HCT116 (cell line): ENCODE results near the gene ATG16L2. TPM values are rescaled to one million over a fixed set of nuclear protein-coding genes. Genes with fewer than 3 reads are reported as not detected.

Source experiments
- ATAC-seq: fragments of 200-7000 bp; cut with Tn5 transposase; 2 replicates; pipeline ENCODE4 v1.9.1; 2020; ENCODE audit warnings: mild to moderate bottlenecking, moderate library complexity
- BruUV-seq: library from RNA; stranded (reverse); fragments of 400-500 nt; replicated peaks from 2 replicates; lab custom pipeline; 2021; lab: Mats Ljungman, UMichigan
- CTCF ChIA-PET: fragments of 300-600 bp; sonication (Branson Sonifier 250); formaldehyde crosslinking; loops from one replicate; lab custom pipeline; 2021; ENCODE audit warnings: antibody characterized with exemption; lab: Charles Lee
- POLR2A ChIA-PET: fragments of 300-600, 350-600 bp; sonication (Branson Sonifier 250); formaldehyde crosslinking; loops from one replicate; lab custom pipeline; 2021; ENCODE audit warnings: antibody characterized with exemption; lab: Charles Lee
- RAD21 ChIA-PET, 2 experiments: fragments of 300-600 bp; sonication (Branson Sonifier 250); formaldehyde crosslinking; loops; one replicate each; lab custom pipeline; 2023; ENCODE audit warnings: low total read pairs in 2 of 2; ENCODE audit not compliant: uncharacterized antibody in 2 of 2, unreplicated experiment in 2 of 2, low non-redundant PET in 1 of 2; lab: Charles Lee
- DNase-seq: peaks from one replicate; pipeline ENCODE4 v3.0.0-alpha.2; 2010; ENCODE audit warnings: low read depth, low spot score
- H2AFZ ChIP-seq: fragments of 200-600 bp; shearing (Covaris generic), sonication (generic); 2 replicates; pipeline ENCODE4 v1.6.1; 2017; ENCODE audit warnings: low read depth, mixed run types, mixed read lengths, antibody characterized with exemption, low read length; ENCODE audit not compliant: poor library complexity, severe bottlenecking
- H3K27ac ChIP-seq: 2 replicates; pipeline ENCODE4 v1.5.1; 2012; ENCODE audit warnings: low read depth, low read length
- H3K27me3 ChIP-seq: fragments of 200-600 bp; sonication (generic); 2 replicates; pipeline ENCODE4 v1.6.1; 2016; ENCODE audit warnings: mixed run types, low read length, mixed read lengths; ENCODE audit not compliant: insufficient read depth
- H3K36me3 ChIP-seq, 2 experiments: fragments of 200-500 bp in 1 of 2; fragments of 200-600 bp in 1 of 2; sonication (Bioruptor generic) in 1 of 2; sonication (generic) in 1 of 2; 2 replicates each; pipeline versions ENCODE4 v1.5.1 to v1.6.1; 2014 to 2016; ENCODE audit warnings: low read length in 2 of 2, inconsistent platforms in 1 of 2, mixed read lengths in 1 of 2, mixed run types in 1 of 2; ENCODE audit not compliant: insufficient read depth in 2 of 2, control insufficient read depth in 1 of 2
- H3K4me1 ChIP-seq, 2 experiments: fragments of 200-600 bp in 1 of 2; sonication (generic) in 1 of 2; 2 replicates each; pipeline versions ENCODE4 v1.5.1 to v1.6.1; 2012 to 2017; ENCODE audit warnings: low read length in 2 of 2, inconsistent platforms in 1 of 2, mild to moderate bottlenecking in 1 of 2, mixed read lengths in 1 of 2, mixed run types in 1 of 2, moderate library complexity in 1 of 2; ENCODE audit not compliant: insufficient read depth in 2 of 2, control insufficient read depth in 1 of 2
- H3K4me2 ChIP-seq: fragments of 200-600 bp; sonication (generic); 2 replicates; pipeline ENCODE4 v1.6.1; 2017; ENCODE audit warnings: mixed run types, low read length, mixed read lengths
- H3K4me3 ChIP-seq, 2 experiments: fragments of 200-600 bp in 1 of 2; sonication (generic) in 1 of 2; replicated peaks in 1 of 2; 2 replicates each; pipeline ENCODE4 v1.5.1; 2011 to 2016; ENCODE audit warnings: low read length in 2 of 2, control low read depth in 1 of 2, low read depth in 1 of 2, mild to moderate bottlenecking in 1 of 2, mixed read lengths in 1 of 2, mixed run types in 1 of 2
- H3K79me2 ChIP-seq: fragments of 200-600 bp; sonication (generic); 2 replicates; pipeline ENCODE4 v1.6.1; 2017; ENCODE audit warnings: mild to moderate bottlenecking, mixed run types, low read length, moderate library complexity, mixed read lengths; ENCODE audit not compliant: insufficient read depth
- H3K9ac ChIP-seq: fragments of 200-600 bp; sonication (generic); 2 replicates; pipeline ENCODE4 v1.6.1; 2016; ENCODE audit warnings: low read length, mixed read lengths
- H3K9me2 ChIP-seq: fragments of 200-600 bp; sonication (generic), shearing (Covaris generic); 2 replicates; pipeline ENCODE4 v1.6.1; 2017; ENCODE audit warnings: mixed run types, mild to moderate bottlenecking, moderate library complexity; ENCODE audit not compliant: insufficient read depth
- H3K9me3 ChIP-seq, 2 experiments: fragments of 200-500 bp in 1 of 2; fragments of 200-600 bp in 1 of 2; sonication (Bioruptor generic) in 1 of 2; sonication (generic) in 1 of 2; 2 replicates each; pipeline ENCODE4 v1.6.1; 2014 to 2017; ENCODE audit warnings: low read length in 2 of 2, mixed read lengths in 2 of 2, inconsistent platforms in 1 of 2, low read depth in 1 of 2, mild to moderate bottlenecking in 1 of 2, mixed run types in 1 of 2, moderate library complexity in 1 of 2; ENCODE audit not compliant: control insufficient read depth in 1 of 2, insufficient read depth in 1 of 2
- H4K20me1 ChIP-seq: fragments of 200-600 bp; sonication (generic), shearing (Covaris generic); 2 replicates; pipeline ENCODE4 v1.6.1; 2017; ENCODE audit warnings: mixed run types, mild to moderate bottlenecking, moderate library complexity; ENCODE audit not compliant: insufficient read depth
- CBX3 ChIP-seq: IDR thresholded peaks from 2 replicates; pipeline ENCODE4 v1.6.1; 2012; ENCODE audit warnings: low read depth
- CEBPB ChIP-seq: IDR thresholded peaks from 2 replicates; pipeline ENCODE4 v1.6.1; 2012; ENCODE audit warnings: low read depth
- EGR1 ChIP-seq: IDR thresholded peaks from 2 replicates; pipeline ENCODE4 v1.6.1; 2012; ENCODE audit warnings: low read depth
- EZH2 ChIP-seq: fragments of 200-600 bp; sonication (generic); IDR thresholded peaks from 2 replicates; pipeline ENCODE4 v1.6.1; 2017; ENCODE audit warnings: antibody characterized with exemption, mixed run types
- EZH2phosphoT487 ChIP-seq: fragments of 200-600 bp; IDR thresholded peaks from 2 replicates; pipeline ENCODE4 v1.6.1; 2018; ENCODE audit warnings: antibody characterized with exemption, borderline replicate concordance
- FOSL1 ChIP-seq: IDR thresholded peaks from 2 replicates; pipeline ENCODE4 v1.6.1; 2012; ENCODE audit warnings: low read depth
- MAX ChIP-seq: IDR thresholded peaks from 2 replicates; pipeline ENCODE4 v1.6.1; 2012
- POLR2A ChIP-seq: IDR thresholded peaks from 2 replicates; pipeline ENCODE4 v1.7.0; 2011; ENCODE audit warnings: borderline replicate concordance; ENCODE audit not compliant: insufficient read depth, insufficient read length; ENCODE audit errors: extremely low read depth
- SIN3A ChIP-seq: IDR thresholded peaks from 2 replicates; pipeline ENCODE4 v1.6.1; 2012; ENCODE audit warnings: low read depth
- SP1 ChIP-seq: IDR thresholded peaks from 2 replicates; pipeline ENCODE4 v1.6.1; 2012; ENCODE audit warnings: low read depth
- SRF ChIP-seq: IDR thresholded peaks from 2 replicates; pipeline ENCODE4 v1.6.1; 2012; ENCODE audit warnings: low read depth
- TCF7L2 ChIP-seq: IDR thresholded peaks from 2 replicates; pipeline ENCODE4 v1.7.0; 2011; ENCODE audit warnings: borderline replicate concordance, inconsistent platforms; ENCODE audit not compliant: insufficient read depth, insufficient read length; ENCODE audit errors: extremely low read depth
- YY1 ChIP-seq: IDR thresholded peaks from 2 replicates; pipeline ENCODE4 v1.6.1; 2011; ENCODE audit warnings: low read length, low read depth, moderate library complexity, mild to moderate bottlenecking; ENCODE audit not compliant: insufficient replicate concordance; ENCODE audit errors: extremely low read depth
- ZFX ChIP-seq: fragments of 450-650 bp; IDR thresholded peaks from 2 replicates; pipeline ENCODE4 v1.6.1; 2017
- intact Hi-C: fragments of 100-400 bp; cut with micrococcal nuclease; formaldehyde crosslinking; loops from 2 replicates; pipeline ENCODE4 v1.10.0; 2022
- total RNA-seq: library from RNA; stranded (reverse); gene quantifications from one replicate; pipeline ENCODE4 v1.2.1, GENCODE V29; 2021; ENCODE audit not compliant: unreplicated experiment
- TF ChIP-seq, protein P1 (sequence below): IDR thresholded peaks from 2 replicates; pipeline ENCODE4 v1.6.1; 2012
- TF ChIP-seq, protein P2 (sequence below): IDR thresholded peaks from 2 replicates; pipeline ENCODE4 v1.6.1; 2011; ENCODE audit warnings: mild to moderate bottlenecking, low read length, moderate library complexity; ENCODE audit not compliant: insufficient replicate concordance; ENCODE audit errors: extremely low read depth

Gene ATG16L2
- total RNA-seq, 1 experiment from 2014 or later, result 15.2 TPM

DNA sequence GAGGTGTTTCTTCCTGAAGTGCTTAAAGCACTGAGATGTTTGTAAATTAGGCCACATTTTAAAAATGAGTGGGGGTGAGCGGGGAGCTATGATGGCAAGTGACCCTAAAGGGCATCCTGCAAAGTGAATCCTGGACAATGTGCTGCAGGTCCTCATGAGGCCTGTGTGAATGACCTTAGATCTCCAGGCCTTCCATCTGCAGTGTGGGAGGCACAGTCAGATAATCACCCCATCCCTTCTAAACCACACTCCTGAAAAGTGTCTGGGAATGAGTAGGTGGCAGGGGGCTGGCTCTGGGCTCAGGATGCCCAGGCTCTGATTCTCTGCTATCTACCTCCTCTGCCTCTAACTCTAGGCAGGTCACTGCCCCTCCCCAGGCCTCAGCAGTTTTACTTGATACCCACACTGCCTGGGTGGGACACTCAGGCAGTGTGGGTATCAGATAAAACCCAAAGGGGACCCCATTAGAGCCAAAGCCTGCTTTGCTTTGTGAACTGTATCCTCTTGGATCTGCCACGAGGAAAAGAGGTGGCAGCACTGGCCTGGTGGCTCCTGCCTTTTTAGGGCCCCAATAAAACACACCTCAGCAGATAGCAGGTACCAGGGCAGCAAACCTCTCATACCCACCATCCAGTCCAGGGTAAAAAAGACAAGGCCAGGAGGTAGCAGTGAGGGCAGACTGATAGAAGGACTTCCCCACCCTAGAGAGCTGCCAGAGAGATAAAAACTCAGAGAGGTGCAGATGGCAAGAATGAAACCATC lies 30.9 kb upstream of the ATG16L2 start:
- DNase-seq (no peak), ATAC-seq (no peak)
- Histone ChIP-seq H3K4me2 (no peak overlapping the region; the same call in 1 of the 2 replicates), H3K27me3 (no peaks in the 10 kb centered on the region), H3K4me3 (no peak overlapping the region), H3K4me1 (peaks cover 12 to 51% of the 10 kb centered on the region in 2 experiments), H4K20me1 (no peaks in the 10 kb centered on the region), H3K9ac (no peak overlapping the region), H3K27ac (no peak overlapping the region), H2AFZ (no peak overlapping the region), H3K9me2 (no peaks in the 10 kb centered on the region), H3K36me3 (no peaks in the 10 kb centered on the region), H3K79me2 (no peaks in the 10 kb centered on the region), H3K9me3 (no peaks in the 10 kb centered on the region)
- no TSS peak for BruUV-seq
- TF ChIP-seq ZFX (0 out of 2 replicates have a peak, but pooled peaks have one; percentile 10), MAX (no peak)
- ChIA-PET POLR2A (interaction anchor here (1.4 kb wide), 1 partner anchor 11 kb away, joined by 7 read pairs; the partner anchor contains the start of gene STARD10), CTCF (interaction anchor here (1.4 to 2.5 kb wide), 3 partner anchors 10 to 60 kb away, joined by 3 to 21 read pairs (median 4); partner anchors contain the start of gene STARD10), RAD21 (no interaction called here)
- intact Hi-C loops, result no loop called here

DNA sequence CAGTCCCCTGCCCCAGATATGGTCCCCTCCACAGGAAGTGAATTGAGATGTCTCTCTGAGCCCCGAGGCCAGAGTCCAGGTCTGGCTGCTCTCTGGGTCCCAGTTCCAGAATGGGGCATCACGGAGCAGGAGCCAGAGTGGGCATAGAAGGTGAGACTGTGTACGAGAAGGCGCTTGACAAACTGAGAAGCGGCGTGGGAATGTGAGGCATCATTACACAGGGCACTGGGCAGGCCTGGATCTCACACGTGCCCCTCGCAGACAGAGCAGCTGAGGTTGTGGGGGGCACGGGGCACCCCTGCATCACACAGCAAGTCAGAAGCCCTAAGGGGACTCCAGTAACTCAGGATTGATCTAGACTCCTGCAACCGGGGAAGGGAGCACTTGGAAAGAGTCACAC lies 29.5 kb upstream of the ATG16L2 start:
- CTCF ChIA-PET, result no interaction called here
- no peaks in the 10 kb centered on the region for H4K20me1 ChIP-seq
- no peaks in the 10 kb centered on the region for H3K79me2 ChIP-seq
- intact Hi-C loops, result no loop called here
- RAD21 ChIA-PET, result no interaction called here
- no peaks in the 10 kb centered on the region for H3K9me2 ChIP-seq
- no peak overlapping the region for H3K9ac ChIP-seq
- POLR2A ChIA-PET, result no interaction called here
- H3K4me1 ChIP-seq, result peaks cover 18 to 48% of the 10 kb centered on the region in 2 experiments
- no peaks in the 10 kb centered on the region for H3K36me3 ChIP-seq
- no peak for DNase-seq
- H2AFZ ChIP-seq, result no peak overlapping the region
- BruUV-seq, result no TSS peak
- no peak overlapping the region for H3K4me3 ChIP-seq
- H3K4me2 ChIP-seq, result no peak overlapping the region
- no peak overlapping the region for H3K27ac ChIP-seq
- H3K9me3 ChIP-seq, result no peaks in the 10 kb centered on the region
- H3K27me3 ChIP-seq, result no peaks in the 10 kb centered on the region
- ATAC-seq, result no peak
- TF ChIP-seq SIN3A, result no peak
- TF ChIP-seq, protein P1, sequence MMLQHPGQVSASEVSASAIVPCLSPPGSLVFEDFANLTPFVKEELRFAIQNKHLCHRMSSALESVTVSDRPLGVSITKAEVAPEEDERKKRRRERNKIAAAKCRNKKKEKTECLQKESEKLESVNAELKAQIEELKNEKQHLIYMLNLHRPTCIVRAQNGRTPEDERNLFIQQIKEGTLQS, result no peak
- TF ChIP-seq POLR2A, result no peak
- no peak for TF ChIP-seq EZH2phosphoT487
- TF ChIP-seq, protein P2, sequence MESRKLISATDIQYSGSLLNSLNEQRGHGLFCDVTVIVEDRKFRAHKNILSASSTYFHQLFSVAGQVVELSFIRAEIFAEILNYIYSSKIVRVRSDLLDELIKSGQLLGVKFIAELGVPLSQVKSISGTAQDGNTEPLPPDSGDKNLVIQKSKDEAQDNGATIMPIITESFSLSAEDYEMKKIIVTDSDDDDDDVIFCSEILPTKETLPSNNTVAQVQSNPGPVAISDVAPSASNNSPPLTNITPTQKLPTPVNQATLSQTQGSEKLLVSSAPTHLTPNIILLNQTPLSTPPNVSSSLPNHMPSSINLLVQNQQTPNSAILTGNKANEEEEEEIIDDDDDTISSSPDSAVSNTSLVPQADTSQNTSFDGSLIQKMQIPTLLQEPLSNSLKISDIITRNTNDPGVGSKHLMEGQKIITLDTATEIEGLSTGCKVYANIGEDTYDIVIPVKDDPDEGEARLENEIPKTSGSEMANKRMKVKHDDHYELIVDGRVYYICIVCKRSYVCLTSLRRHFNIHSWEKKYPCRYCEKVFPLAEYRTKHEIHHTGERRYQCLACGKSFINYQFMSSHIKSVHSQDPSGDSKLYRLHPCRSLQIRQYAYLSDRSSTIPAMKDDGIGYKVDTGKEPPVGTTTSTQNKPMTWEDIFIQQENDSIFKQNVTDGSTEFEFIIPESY, result no peak
- no peak for TF ChIP-seq EZH2
- no peak for TF ChIP-seq CEBPB
- no peak for TF ChIP-seq TCF7L2
- no peak for TF ChIP-seq SRF
- TF ChIP-seq FOSL1, result no peak
- TF ChIP-seq MAX, result no peak
- no peak for TF ChIP-seq SP1
- TF ChIP-seq YY1, result no peak
- no peak for TF ChIP-seq EGR1
- no peak for TF ChIP-seq CBX3
